Measurements from ENCODE around the gene OR56B4.

DNA sequence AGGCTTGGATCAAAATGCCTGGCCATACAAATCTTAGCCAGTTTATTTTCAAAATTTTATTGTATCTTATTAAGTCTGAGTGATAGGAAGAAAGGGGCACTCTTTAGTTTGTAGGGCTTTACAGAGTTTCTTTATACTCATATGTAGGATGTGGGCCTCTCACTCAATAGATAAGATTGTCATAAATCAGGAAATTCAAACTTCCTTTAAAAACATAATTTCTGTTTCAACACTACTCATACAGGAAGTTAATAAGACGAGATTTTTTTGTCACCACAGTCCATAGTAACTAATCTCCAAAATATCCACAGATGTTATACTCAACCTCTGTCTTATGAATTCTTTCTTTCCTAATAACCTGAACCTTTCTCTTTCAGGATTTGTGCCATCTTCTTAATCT, 13.3 kb upstream of the OR56B4 start:
- TF ChIP-seq, protein P1, sequence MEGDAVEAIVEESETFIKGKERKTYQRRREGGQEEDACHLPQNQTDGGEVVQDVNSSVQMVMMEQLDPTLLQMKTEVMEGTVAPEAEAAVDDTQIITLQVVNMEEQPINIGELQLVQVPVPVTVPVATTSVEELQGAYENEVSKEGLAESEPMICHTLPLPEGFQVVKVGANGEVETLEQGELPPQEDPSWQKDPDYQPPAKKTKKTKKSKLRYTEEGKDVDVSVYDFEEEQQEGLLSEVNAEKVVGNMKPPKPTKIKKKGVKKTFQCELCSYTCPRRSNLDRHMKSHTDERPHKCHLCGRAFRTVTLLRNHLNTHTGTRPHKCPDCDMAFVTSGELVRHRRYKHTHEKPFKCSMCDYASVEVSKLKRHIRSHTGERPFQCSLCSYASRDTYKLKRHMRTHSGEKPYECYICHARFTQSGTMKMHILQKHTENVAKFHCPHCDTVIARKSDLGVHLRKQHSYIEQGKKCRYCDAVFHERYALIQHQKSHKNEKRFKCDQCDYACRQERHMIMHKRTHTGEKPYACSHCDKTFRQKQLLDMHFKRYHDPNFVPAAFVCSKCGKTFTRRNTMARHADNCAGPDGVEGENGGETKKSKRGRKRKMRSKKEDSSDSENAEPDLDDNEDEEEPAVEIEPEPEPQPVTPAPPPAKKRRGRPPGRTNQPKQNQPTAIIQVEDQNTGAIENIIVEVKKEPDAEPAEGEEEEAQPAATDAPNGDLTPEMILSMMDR (IDR thresholded peaks at IDR 0.05; ENCODE audit: insufficient read depth, low read length, poor library complexity, severe bottlenecking): no peak
- no peak for TF ChIP-seq EZH2phosphoT487 (conservative IDR thresholded peaks at IDR 0.05; ENCODE audit: low read length)

All from SU-DHL-6 (cell line).